H1 (cell line): ENCODE results near the gene GAP43. TPM values are rescaled to one million over a fixed set of nuclear protein-coding genes. Genes with fewer than 3 reads are reported as not detected.

Source experiments
- CTCF ChIA-PET: fragments of 300-600 bp; sonication (Branson Sonifier 250); formaldehyde crosslinking; loops from one replicate; lab custom pipeline; 2021; ENCODE audit not compliant: partially characterized antibody; lab: Charles Lee
- POLR2A ChIA-PET: fragments of 300-600 bp; sonication (Branson Sonifier 250); formaldehyde crosslinking; loops from one replicate; lab custom pipeline; 2021; ENCODE audit warnings: inconsistent platforms; ENCODE audit not compliant: partially characterized antibody; lab: Charles Lee
- DNase-seq, 2 experiments: peaks; one replicate each; pipeline versions ENCODE4 v3.0.0 to v3.0.0-alpha.2; 2010 to 2022; ENCODE audit warnings: low spot score in 2 of 2, low read depth in 1 of 2, mixed read lengths in 1 of 2
- FAIRE-seq: peaks from 2 replicates; lab custom pipeline; 2011; peaks lifted over from hg19 to GRCh38; lab: Jason Lieb, UNC
- H2AFZ ChIP-seq: 2 replicates; pipeline ENCODE4 v1.8.1; 2012; ENCODE audit warnings: low read length, inconsistent platforms
- H2AK5ac ChIP-seq: 2 replicates; pipeline ENCODE4 v1.6.1; 2013; ENCODE audit warnings: low read depth, low read length
- H2BK120ac ChIP-seq: replicated peaks from 2 replicates; pipeline ENCODE3; 2013; ENCODE audit warnings: low read depth, low read length, inconsistent platforms
- H2BK12ac ChIP-seq: 2 replicates; pipeline ENCODE4 v1.6.1; 2013; ENCODE audit warnings: low read depth, low read length
- H2BK15ac ChIP-seq: 2 replicates; pipeline ENCODE4 v1.6.1; 2013; ENCODE audit warnings: low read length
- H2BK20ac ChIP-seq: 2 replicates; pipeline ENCODE4 v1.6.1; 2013; ENCODE audit warnings: low read length
- H2BK5ac ChIP-seq: 2 replicates; pipeline ENCODE4 v1.6.1; 2013; ENCODE audit warnings: low read depth, low read length
- H3K14ac ChIP-seq: 2 replicates; pipeline ENCODE4 v1.6.1; 2013; ENCODE audit warnings: inconsistent platforms; ENCODE audit not compliant: insufficient read length
- H3K18ac ChIP-seq: 2 replicates; pipeline ENCODE4 v1.6.1; 2013; ENCODE audit warnings: low read length; ENCODE audit errors: extremely low read depth
- H3K23ac ChIP-seq: 2 replicates; pipeline ENCODE4 v1.6.1; 2013; ENCODE audit warnings: inconsistent platforms; ENCODE audit not compliant: insufficient read length
- H3K23me2 ChIP-seq: 2 replicates; pipeline ENCODE4 v1.6.1; 2013; ENCODE audit warnings: low read depth, low read length
- H3K27ac ChIP-seq: 2 replicates; pipeline ENCODE4 v1.6.1; 2011; ENCODE audit warnings: low read depth, low read length, inconsistent platforms
- H3K27me3 ChIP-seq, 4 experiments: replicated peaks in 1 of 4; 1 replicate in 1 of 4; 2 replicates in 3 of 4; pipeline versions ENCODE4 v1.6.1 to v1.8.1; 2011 to 2013; ENCODE audit warnings: low read length in 3 of 4, mild to moderate bottlenecking in 3 of 4, inconsistent platforms in 2 of 4, mixed read lengths in 2 of 4, moderate library complexity in 1 of 4; ENCODE audit not compliant: control insufficient read depth in 3 of 4, insufficient read depth in 3 of 4; ENCODE audit errors: extremely low read depth in 1 of 4
- H3K36me3 ChIP-seq, 4 experiments: 2 replicates each; pipeline versions ENCODE4 v1.6.1 to v1.8.1; 2011 to 2013; ENCODE audit warnings: mild to moderate bottlenecking in 4 of 4, low read length in 3 of 4, moderate library complexity in 2 of 4, control low read depth in 1 of 4, inconsistent platforms in 1 of 4; ENCODE audit not compliant: insufficient read depth in 4 of 4, control insufficient read depth in 2 of 4
- H3K4ac ChIP-seq: replicated peaks from 2 replicates; pipeline ENCODE3; 2013; ENCODE audit warnings: low read length, low read depth, mixed read lengths, inconsistent platforms; ENCODE audit not compliant: insufficient read length
- H3K4me1 ChIP-seq, 4 experiments: replicated peaks in 1 of 4; 1 replicate in 1 of 4; 2 replicates in 3 of 4; pipeline versions ENCODE4 v1.6.1 to v1.8.1; 2011 to 2013; ENCODE audit warnings: low read length in 3 of 4, inconsistent platforms in 2 of 4, mixed read lengths in 1 of 4; ENCODE audit not compliant: insufficient read depth in 4 of 4, control insufficient read depth in 3 of 4
- H3K4me2 ChIP-seq, 2 experiments: 2 replicates each; pipeline versions ENCODE4 v1.6.1 to v1.8.1; 2011 to 2013; ENCODE audit warnings: low read depth in 2 of 2, low read length in 2 of 2, control low read depth in 1 of 2, inconsistent platforms in 1 of 2, mild to moderate bottlenecking in 1 of 2; ENCODE audit not compliant: insufficient read depth in 1 of 2
- H3K4me3 ChIP-seq, 4 experiments: fragments of 200-600, 300-600 bp in 1 of 4; sonication (generic), shearing (Covaris generic), sonication (Bioruptor Twin) in 1 of 4; 2 replicates each; pipeline versions ENCODE4 v1.5.1 to v1.8.1; 2011 to 2016; ENCODE audit warnings: low read length in 4 of 4, low read depth in 3 of 4, control low read depth in 2 of 4, inconsistent platforms in 2 of 4, mild to moderate bottlenecking in 2 of 4, mixed read lengths in 1 of 4, moderate library complexity in 1 of 4; ENCODE audit not compliant: insufficient read depth in 2 of 4; ENCODE audit errors: extremely low read depth in 1 of 4
- H3K56ac ChIP-seq: replicated peaks from 2 replicates; pipeline ENCODE3; 2013; ENCODE audit warnings: low read depth, mild to moderate bottlenecking, mixed read lengths, low read length, inconsistent platforms; ENCODE audit not compliant: insufficient read length
- H3K79me1 ChIP-seq: 2 replicates; pipeline ENCODE4 v1.6.1; 2013; ENCODE audit warnings: low read depth, low read length, control low read depth
- H3K79me2 ChIP-seq, 2 experiments: 2 replicates each; pipeline versions ENCODE4 v1.6.1 to v1.8.1; 2012 to 2013; ENCODE audit warnings: low read length in 2 of 2, mild to moderate bottlenecking in 2 of 2, inconsistent platforms in 1 of 2; ENCODE audit not compliant: insufficient read depth in 2 of 2, control insufficient read depth in 1 of 2
- H3K9ac ChIP-seq, 4 experiments: replicated peaks in 1 of 4; 1 replicate in 1 of 4; 2 replicates in 3 of 4; pipeline versions ENCODE4 v1.6.1 to v1.8.1; 2011 to 2013; ENCODE audit warnings: low read depth in 3 of 4, low read length in 3 of 4, control low read depth in 2 of 4, mild to moderate bottlenecking in 2 of 4, moderate library complexity in 2 of 4, inconsistent platforms in 1 of 4; ENCODE audit errors: extremely low read depth in 1 of 4
- H3K9me3 ChIP-seq, 2 experiments: 2 replicates each; pipeline versions ENCODE4 v1.6.1 to v1.8.1; 2012 to 2013; ENCODE audit warnings: mild to moderate bottlenecking in 2 of 2, moderate library complexity in 2 of 2, control low read depth in 1 of 2, inconsistent platforms in 1 of 2, low read depth in 1 of 2, low read length in 1 of 2, mixed read lengths in 1 of 2; ENCODE audit not compliant: insufficient read depth in 2 of 2
- H4K20me1 ChIP-seq, 2 experiments: replicated peaks in 1 of 2; 2 replicates each; pipeline versions ENCODE3 to v1.8.1; 2011 to 2013; ENCODE audit warnings: inconsistent platforms in 2 of 2, low read length in 2 of 2, mild to moderate bottlenecking in 1 of 2; ENCODE audit not compliant: insufficient read depth in 2 of 2, control insufficient read depth in 1 of 2
- H4K5ac ChIP-seq: 2 replicates; pipeline ENCODE4 v1.6.1; 2013; ENCODE audit warnings: low read length, low read depth, mixed read lengths, inconsistent platforms; ENCODE audit not compliant: insufficient read length
- H4K8ac ChIP-seq: 2 replicates; pipeline ENCODE4 v1.8.0; 2013; ENCODE audit warnings: mild to moderate bottlenecking, moderate library complexity, low read length, inconsistent platforms; ENCODE audit not compliant: insufficient read depth; ENCODE audit errors: extremely low read depth
- H4K91ac ChIP-seq: replicated peaks from 2 replicates; pipeline ENCODE3; 2013; ENCODE audit warnings: low read length, mixed read lengths, inconsistent platforms; ENCODE audit not compliant: insufficient read length
- BACH1 ChIP-seq: IDR thresholded peaks from 2 replicates; pipeline ENCODE4 v1.6.1; 2012; ENCODE audit warnings: low read length, improper control_type of control experiment
- CREB1 ChIP-seq: IDR thresholded peaks from 2 replicates; pipeline ENCODE4 v1.6.1; 2012; ENCODE audit warnings: inconsistent platforms
- JUN ChIP-seq: IDR thresholded peaks from 2 replicates; pipeline ENCODE4 v1.6.1; 2011; ENCODE audit warnings: low read depth, mild to moderate bottlenecking, improper control_type of control experiment, low read length
- JUND ChIP-seq: IDR thresholded peaks from 2 replicates; pipeline ENCODE4 v1.6.1; 2011; ENCODE audit warnings: mild to moderate bottlenecking, improper control_type of control experiment, low read length
- POLR2A ChIP-seq, 2 experiments: IDR thresholded peaks; 1 replicate in 1 of 2; 2 replicates in 1 of 2; pipeline ENCODE4 v1.6.1; 2011; ENCODE audit warnings: low read depth in 2 of 2, low read length in 2 of 2, mild to moderate bottlenecking in 2 of 2; ENCODE audit errors: control extremely low read depth in 1 of 2
- SAP30 ChIP-seq: fragments of 300-600 bp; sonication (generic); IDR thresholded peaks from 2 replicates; pipeline ENCODE4 v1.7.1; 2012; ENCODE audit warnings: low read length, moderate library complexity, mild to moderate bottlenecking, inconsistent platforms; ENCODE audit not compliant: insufficient read depth, insufficient replicate concordance
- SIRT6 ChIP-seq: IDR thresholded peaks from one replicate; pipeline ENCODE4 v1.7.1; 2012; ENCODE audit warnings: low read length, inconsistent platforms
- SRF ChIP-seq: IDR thresholded peaks from 2 replicates; pipeline ENCODE4 v1.6.1; 2011; ENCODE audit warnings: mild to moderate bottlenecking, low read depth, low read length, moderate library complexity
- TBP ChIP-seq: IDR thresholded peaks from 2 replicates; pipeline ENCODE4 v1.6.1; 2011; ENCODE audit warnings: low read depth, low read length, improper control_type of control experiment
- ZNF274 ChIP-seq: IDR thresholded peaks from 2 replicates; pipeline ENCODE4 v1.7.0; 2012; ENCODE audit warnings: low read length, borderline replicate concordance; ENCODE audit errors: extremely low read depth
- WGBS, 2 experiments: shearing (Covaris generic) in 1 of 2; methylation state at CpG; one replicate each; pipeline versions ENCODE4 v1.1.6 to v1.1.7; 2013 to 2015; ENCODE audit warnings: low lambda C conversion rate in 2 of 2, mixed read lengths in 2 of 2, inconsistent platforms in 1 of 2, low coverage in 1 of 2, missing lambda C conversion rate in 1 of 2; ENCODE audit not compliant: insufficient replicate concordance in 2 of 2, insufficient coverage in 1 of 2, insufficient read length in 1 of 2; ENCODE audit errors: extremely low coverage in 1 of 2, missing lambda C conversion rate in 1 of 2; 5-methylcytosine and 5-hydroxymethylcytosine counted together
- polyA plus RNA-seq, 7 experiments: library from polyadenylated mRNA; depleted of rRNA in 3 of 7; stranded (reverse) in 5 of 7; unstranded in 2 of 7; fragments of >200 nt in 5 of 7; fragments of 200-250 nt in 2 of 7; gene quantifications; 1 replicate in 5 of 7; 2 replicates in 1 of 7; 4 replicates in 1 of 7; pipeline versions ENCODE4 v1.2.1 to v1.2.3, GENCODE V29; 2011 to 2013; ENCODE audit warnings: missing spikeins in 2 of 7, mixed read lengths in 2 of 7
- total RNA-seq: library from RNA; stranded (reverse); fragmentation: NEBNext Ultra II Directional; extraction: Animal tissue kit (Norgen Biotek cat#: 25700); gene quantifications from 2 replicates; pipeline ENCODE4 v1.2.1, GENCODE V29; 2021
- TF ChIP-seq, protein P1 (sequence below), 3 experiments: IDR thresholded peaks; 1 replicate in 2 of 3; 2 replicates in 1 of 3; pipeline versions ENCODE4 v1.5.1 to v1.6.1; 2011; ENCODE audit warnings: low read length in 3 of 3, mild to moderate bottlenecking in 3 of 3, inconsistent platforms in 2 of 3, low read depth in 1 of 3, moderate library complexity in 1 of 3; ENCODE audit not compliant: insufficient read depth in 1 of 3; ENCODE audit errors: control extremely low read depth in 1 of 3
- TF ChIP-seq, protein P2 (sequence below): IDR thresholded peaks from 2 replicates; pipeline ENCODE4 v1.6.1; 2012; ENCODE audit warnings: inconsistent platforms

Gene GAP43
- total and polyA plus RNA-seq, 2 of the 8 experiments (the other 6 are each of a cell fraction or from before 2014, with no cell fraction given) = 11.2 to 21.9 TPM

DNA sequence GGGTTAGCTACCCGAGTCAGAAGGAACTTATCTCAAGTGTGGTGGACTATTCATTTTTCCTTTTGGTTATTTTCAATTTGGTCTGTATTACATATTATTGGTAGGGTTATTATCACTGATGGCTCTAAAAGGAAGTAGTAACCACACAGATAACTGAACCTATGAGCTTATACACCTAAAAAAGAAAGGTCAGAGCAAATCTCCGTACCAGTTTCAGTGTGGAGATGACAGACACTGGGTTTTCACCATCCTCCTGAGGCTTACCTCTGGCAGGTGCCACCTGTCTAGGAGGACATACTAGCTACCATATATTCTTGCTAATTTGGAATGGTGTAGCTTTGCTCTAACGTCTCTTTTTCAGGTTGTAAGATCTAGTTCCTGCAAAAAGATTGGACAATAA, 10.2 kb downstream of the GAP43 start:
- Histone ChIP-seq H3K4ac (no peak overlapping the region), H3K79me1 (no peaks in the 10 kb centered on the region), H2BK15ac (no peak overlapping the region), H4K20me1 (no peaks in the 10 kb centered on the region), H3K27me3 (no peaks in the 10 kb centered on the region), H3K23me2 (no peaks in the 10 kb centered on the region), H3K23ac (no peak overlapping the region), H3K4me2 (no peak overlapping the region), H3K36me3 (no peaks in the 10 kb centered on the region), H3K56ac (no peak overlapping the region), H3K9ac (no peak overlapping the region), H2BK12ac (no peak overlapping the region), H4K91ac (no peak overlapping the region), H2AK5ac (no peak overlapping the region), H4K8ac (no peak overlapping the region), H2BK120ac (no peak overlapping the region), H4K5ac (no peak overlapping the region), H3K9me3 (no peaks in the 10 kb centered on the region), H2AFZ (no peak overlapping the region), H3K4me1 (peaks cover 0 to 3% (median 0%) of the 10 kb centered on the region in 4 experiments; a peak in 1 of 7 replicates), H3K27ac (no peak overlapping the region), H3K79me2 (0 out of 4 replicates have a peak, but pooled peaks cover 0 to 3% of the 10 kb centered on the region in 2 experiments), H3K4me3 (no peak overlapping the region), H3K18ac (no peak overlapping the region), H2BK20ac (no peak overlapping the region), H3K14ac (no peak overlapping the region), H2BK5ac (no peak overlapping the region)
- ChIA-PET CTCF (interaction anchor here (0.7 to 1.1 kb wide), 3 partner anchors 56 to 416 kb away, joined by 3 to 4 read pairs (median 3); no protein-coding TSS in a partner anchor), POLR2A (interaction anchor here (1.6 kb wide), 1 partner anchor 10 kb away, joined by 4 read pairs; the partner anchor contains the start of gene GAP43)
- DNase-seq (no peak), FAIRE-seq (no peak)
- 92% methylated on average over 3 of the region's 3 CpGs; no CpG with 5 or more reads in 1 of the 2 experiments for WGBS, 2 experiments
- TF ChIP-seq SIRT6 (no peak), JUN (no peak), TBP (no peak), SRF (no peak), POLR2A (IDR thresholded peaks at IDR 0.05; ENCODE audit: control extremely low read depth in 1 of 2, low read depth in 2 of 2, low read length in 2 of 2) (no peak), SAP30 (no peak), JUND (no peak), BACH1 (no peak), ZNF274 (no peak), CREB1 (no peak)
- TF ChIP-seq, protein P1, sequence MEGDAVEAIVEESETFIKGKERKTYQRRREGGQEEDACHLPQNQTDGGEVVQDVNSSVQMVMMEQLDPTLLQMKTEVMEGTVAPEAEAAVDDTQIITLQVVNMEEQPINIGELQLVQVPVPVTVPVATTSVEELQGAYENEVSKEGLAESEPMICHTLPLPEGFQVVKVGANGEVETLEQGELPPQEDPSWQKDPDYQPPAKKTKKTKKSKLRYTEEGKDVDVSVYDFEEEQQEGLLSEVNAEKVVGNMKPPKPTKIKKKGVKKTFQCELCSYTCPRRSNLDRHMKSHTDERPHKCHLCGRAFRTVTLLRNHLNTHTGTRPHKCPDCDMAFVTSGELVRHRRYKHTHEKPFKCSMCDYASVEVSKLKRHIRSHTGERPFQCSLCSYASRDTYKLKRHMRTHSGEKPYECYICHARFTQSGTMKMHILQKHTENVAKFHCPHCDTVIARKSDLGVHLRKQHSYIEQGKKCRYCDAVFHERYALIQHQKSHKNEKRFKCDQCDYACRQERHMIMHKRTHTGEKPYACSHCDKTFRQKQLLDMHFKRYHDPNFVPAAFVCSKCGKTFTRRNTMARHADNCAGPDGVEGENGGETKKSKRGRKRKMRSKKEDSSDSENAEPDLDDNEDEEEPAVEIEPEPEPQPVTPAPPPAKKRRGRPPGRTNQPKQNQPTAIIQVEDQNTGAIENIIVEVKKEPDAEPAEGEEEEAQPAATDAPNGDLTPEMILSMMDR (IDR thresholded peaks at IDR 0.05; ENCODE audit: control extremely low read depth in 1 of 3, insufficient read depth in 1 of 3, low read depth in 1 of 3, low read length in 3 of 3) = no peak
- TF ChIP-seq, protein P2, sequence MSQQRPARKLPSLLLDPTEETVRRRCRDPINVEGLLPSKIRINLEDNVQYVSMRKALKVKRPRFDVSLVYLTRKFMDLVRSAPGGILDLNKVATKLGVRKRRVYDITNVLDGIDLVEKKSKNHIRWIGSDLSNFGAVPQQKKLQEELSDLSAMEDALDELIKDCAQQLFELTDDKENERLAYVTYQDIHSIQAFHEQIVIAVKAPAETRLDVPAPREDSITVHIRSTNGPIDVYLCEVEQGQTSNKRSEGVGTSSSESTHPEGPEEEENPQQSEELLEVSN = no peak
